Ramos (cell line): ENCODE results near the gene ACAP3.

ENCODE experiments used
- in situ Hi-C: fragments of 300-500 bp; cut with MboI; formaldehyde crosslinking; loops from one replicate; pipeline ENCODE4 v1.14.3; 2022; ENCODE audit warnings: low sequenced_read_pairs; ENCODE audit not compliant: unreplicated experiment

Gene ACAP3

GRCh38 chr1:1303736-1304135 lies 4.0 kb downstream of the ACAP3 start:
- in situ Hi-C loops = no loop called here

GRCh38 chr1:1302951-1303509 lies 4.7 kb downstream of the ACAP3 start:
- in situ Hi-C loops = no loop called here

GRCh38 chr1:1302006-1302430 lies 5.7 kb downstream of the ACAP3 start:
- in situ Hi-C loops = no loop called here

GRCh38 chr1:1300352-1300739 lies 7.4 kb downstream of the ACAP3 start:
- in situ Hi-C loops = no loop called here

GRCh38 chr1:1299686-1300351 lies 7.9 kb downstream of the ACAP3 start:
- in situ Hi-C loops = loop anchor here (10.0 kb wide), 1 partner anchor 265 kb away; no protein-coding TSS in a partner anchor

GRCh38 chr1:1298861-1299685 lies 8.7 kb downstream of the ACAP3 start:
- in situ Hi-C loops = loop anchor here (10.0 kb wide), 1 partner anchor 264 kb away; no protein-coding TSS in a partner anchor

- in situ Hi-C loops = loop anchor here (10.0 kb wide), 1 partner anchor 263 kb away; no protein-coding TSS in a partner anchor
These were observed 9.8 kb downstream of the ACAP3 start for GRCh38 chr1:1297802-1298424.

- in situ Hi-C loops = loop anchor here (10.0 kb wide), 1 partner anchor 262 kb away; no protein-coding TSS in a partner anchor
These were observed 11.4 kb downstream of the ACAP3 start for GRCh38 chr1:1296070-1297061.

- in situ Hi-C loops = loop anchor here (10.0 kb wide), 1 partner anchor 261 kb away; no protein-coding TSS in a partner anchor
These were observed 12.4 kb downstream of the ACAP3 start for GRCh38 chr1:1295154-1295923.

- in situ Hi-C loops = loop anchor here (10.0 kb wide), 1 partner anchor 260 kb away; no protein-coding TSS in a partner anchor
These were observed 13.4 kb downstream of the ACAP3 start for GRCh38 chr1:1294250-1294890.

GRCh38 chr1:1293263-1294249 lies 14.2 kb downstream of the ACAP3 start:
- in situ Hi-C loops = loop anchor here (10.0 kb wide), 1 partner anchor 259 kb away; no protein-coding TSS in a partner anchor

- in situ Hi-C loops = loop anchor here (10.0 kb wide), 1 partner anchor 258 kb away; no protein-coding TSS in a partner anchor
These were observed 14.9 kb downstream of the ACAP3 start for GRCh38 chr1:1292851-1293250.

GRCh38 chr1:1292442-1292779 lies 15.3 kb downstream of the ACAP3 start:
- in situ Hi-C loops = loop anchor here (10.0 kb wide), 1 partner anchor 258 kb away; no protein-coding TSS in a partner anchor

GRCh38 chr1:1291548-1292441 lies 15.9 kb downstream of the ACAP3 start:
- in situ Hi-C loops = loop anchor here (10.0 kb wide), 1 partner anchor 257 kb away; no protein-coding TSS in a partner anchor

- in situ Hi-C loops = loop anchor here (10.0 kb wide), 1 partner anchor 256 kb away; no protein-coding TSS in a partner anchor
These were observed 16.7 kb downstream of the ACAP3 start for GRCh38 chr1:1291023-1291528.
